BE2C (cell line): ENCODE results near the gene ZNF469.

ENCODE experiments used
- DNase-seq: peaks from one replicate; pipeline ENCODE4 v3.0.0-alpha.2; 2020
- H3K27me3 ChIP-seq: fragments of 250-450 bp; sonication (Bioruptor Pico); 2 replicates; pipeline ENCODE4 v1.5.1; 2020; ENCODE audit warnings: mild to moderate bottlenecking
- H3K36me3 ChIP-seq: fragments of 250-450 bp; sonication (Bioruptor Pico); 2 replicates; pipeline ENCODE4 v1.5.1; 2020; ENCODE audit warnings: mild to moderate bottlenecking
- H3K4me1 ChIP-seq: fragments of 250-450 bp; sonication (Bioruptor Pico); 2 replicates; pipeline ENCODE4 v1.5.1; 2020
- H3K4me3 ChIP-seq: 2 replicates; pipeline ENCODE4 v1.5.1; 2011; ENCODE audit warnings: low read depth, low read length
- H3K9me3 ChIP-seq: fragments of 250-450 bp; sonication (Bioruptor Pico); 2 replicates; pipeline ENCODE4 v1.5.1; 2020
- CTCF ChIP-seq: IDR thresholded peaks from 2 replicates; pipeline ENCODE4 v1.5.1; 2012; ENCODE audit warnings: mild to moderate bottlenecking, low read depth, low read length

The ZNF469 gene

GRCh38 chr16:88346680-88347505 is 35.9 kb upstream of the ZNF469 start:
- Histone ChIP-seq H3K9me3 (no peaks in the 10 kb centered on the region; the same call in 1 of the 2 replicates), H3K27me3 (no peaks in the 10 kb centered on the region), H3K4me3 (no peak overlapping the region), H3K36me3 (no peaks in the 10 kb centered on the region), H3K4me1 (no peaks in the 10 kb centered on the region)
- no peak for DNase-seq
- TF ChIP-seq CTCF: no peak

GRCh38 chr16:88347656-88348376 is 34.9 kb upstream of the ZNF469 start:
- no peaks in the 10 kb centered on the region for H3K4me1 ChIP-seq
- no peak for TF ChIP-seq CTCF
- H3K4me3 ChIP-seq: no peak overlapping the region
- H3K36me3 ChIP-seq: no peaks in the 10 kb centered on the region
- no peaks in the 10 kb centered on the region for H3K27me3 ChIP-seq
- no peaks in the 10 kb centered on the region; the same call in 1 of the 2 replicates for H3K9me3 ChIP-seq
- DNase-seq: no peak

- H3K4me3 ChIP-seq: no peak overlapping the region
- DNase-seq: no peak
- no peaks in the 10 kb centered on the region for H3K36me3 ChIP-seq
- no peaks in the 10 kb centered on the region for H3K27me3 ChIP-seq
- no peaks in the 10 kb centered on the region for H3K4me1 ChIP-seq
- H3K9me3 ChIP-seq: no peaks in the 10 kb centered on the region
- no peak for TF ChIP-seq CTCF
Observed at GRCh38 chr16:88348377-88349152, 34.2 kb upstream of the ZNF469 start.

GRCh38 chr16:88349153-88349902 is 33.4 kb upstream of the ZNF469 start:
- H3K36me3 ChIP-seq: no peaks in the 10 kb centered on the region
- no peaks in the 10 kb centered on the region for H3K27me3 ChIP-seq
- TF ChIP-seq CTCF: no peak
- no peaks in the 10 kb centered on the region for H3K4me1 ChIP-seq
- no peak for DNase-seq
- no peak overlapping the region for H3K4me3 ChIP-seq
- no peaks in the 10 kb centered on the region for H3K9me3 ChIP-seq

- DNase-seq: no peak
- Histone ChIP-seq H3K4me1 (no peaks in the 10 kb centered on the region), H3K36me3 (no peaks in the 10 kb centered on the region), H3K9me3 (no peaks in the 10 kb centered on the region), H3K27me3 (no peaks in the 10 kb centered on the region), H3K4me3 (no peak overlapping the region)
- no peak for TF ChIP-seq CTCF
Observed at GRCh38 chr16:88349903-88350900, 32.6 kb upstream of the ZNF469 start.
